Measurements from ENCODE around the gene LMX1B.
"Not testable (repeated sequence)": the region's sequence is repeated elsewhere in the genome, so short reads cannot be mapped to it uniquely, and the experiment has no call there.

The LMX1B gene

DNA sequence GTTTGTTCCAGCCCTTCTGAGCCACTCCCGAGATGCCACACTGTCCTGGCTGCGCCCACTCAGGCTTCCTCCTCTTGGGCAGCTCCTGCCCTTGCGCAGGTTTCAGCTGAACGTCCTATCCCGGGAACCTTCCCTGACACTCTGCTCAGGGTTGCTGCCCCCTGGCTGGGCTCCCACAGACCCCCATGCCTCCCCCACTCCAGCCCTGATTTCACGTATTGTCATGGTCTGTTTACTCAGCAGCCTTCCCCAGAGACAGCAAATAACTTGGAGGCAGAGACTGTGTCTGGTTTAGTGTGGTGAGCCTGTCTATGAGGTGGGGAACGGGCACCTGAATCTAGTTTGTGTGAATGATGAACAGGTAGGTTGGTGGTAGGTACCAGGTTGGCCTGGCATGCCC, 40.4 kb downstream of the LMX1B start:
- TF ChIP-seq, protein P1, sequence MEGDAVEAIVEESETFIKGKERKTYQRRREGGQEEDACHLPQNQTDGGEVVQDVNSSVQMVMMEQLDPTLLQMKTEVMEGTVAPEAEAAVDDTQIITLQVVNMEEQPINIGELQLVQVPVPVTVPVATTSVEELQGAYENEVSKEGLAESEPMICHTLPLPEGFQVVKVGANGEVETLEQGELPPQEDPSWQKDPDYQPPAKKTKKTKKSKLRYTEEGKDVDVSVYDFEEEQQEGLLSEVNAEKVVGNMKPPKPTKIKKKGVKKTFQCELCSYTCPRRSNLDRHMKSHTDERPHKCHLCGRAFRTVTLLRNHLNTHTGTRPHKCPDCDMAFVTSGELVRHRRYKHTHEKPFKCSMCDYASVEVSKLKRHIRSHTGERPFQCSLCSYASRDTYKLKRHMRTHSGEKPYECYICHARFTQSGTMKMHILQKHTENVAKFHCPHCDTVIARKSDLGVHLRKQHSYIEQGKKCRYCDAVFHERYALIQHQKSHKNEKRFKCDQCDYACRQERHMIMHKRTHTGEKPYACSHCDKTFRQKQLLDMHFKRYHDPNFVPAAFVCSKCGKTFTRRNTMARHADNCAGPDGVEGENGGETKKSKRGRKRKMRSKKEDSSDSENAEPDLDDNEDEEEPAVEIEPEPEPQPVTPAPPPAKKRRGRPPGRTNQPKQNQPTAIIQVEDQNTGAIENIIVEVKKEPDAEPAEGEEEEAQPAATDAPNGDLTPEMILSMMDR (IDR thresholded peaks at IDR 0.05), result no peak
- no peaks in the 10 kb centered on the region for H3K4me1 ChIP-seq
- no peak for DNase-seq
- no peaks in the 10 kb centered on the region for H3K9me3 ChIP-seq
- H3K4me3 ChIP-seq, result no peak overlapping the region
- H3K36me3 ChIP-seq, result no peaks in the 10 kb centered on the region
- H3K27ac ChIP-seq, result no peak overlapping the region
- H3K27me3 ChIP-seq, result peaks cover 0 to 60% of the 10 kb centered on the region in 2 donors
- intact Hi-C loops (cut with DNase I; ENCODE audit: low total_unique reads), result no loop called here

DNA sequence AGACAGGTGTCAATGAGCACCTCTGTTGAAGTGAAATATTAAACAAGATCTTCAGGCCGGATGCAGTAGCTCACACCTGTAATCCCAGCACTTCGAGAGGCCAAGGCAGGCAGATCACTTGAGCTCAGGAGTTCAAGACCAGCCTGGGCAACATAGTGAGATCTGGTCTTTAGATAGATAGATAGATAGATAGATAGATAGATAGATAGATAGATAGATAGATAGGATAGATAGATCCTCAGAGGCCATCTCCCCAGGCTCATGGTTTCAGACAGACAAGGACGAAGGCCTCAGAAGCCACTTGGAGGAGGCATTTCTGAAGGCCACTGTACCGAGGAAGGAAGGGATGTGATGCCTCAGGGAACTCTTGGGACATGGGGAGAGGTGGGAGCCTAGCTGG, 42.5 kb downstream of the LMX1B start:
- H3K4me1 ChIP-seq; H3K4me3 ChIP-seq; H3K27ac ChIP-seq; H3K9me3 ChIP-seq; DNase-seq; intact Hi-C loops (cut with DNase I; ENCODE audit: low total_unique reads); H3K36me3 ChIP-seq: not testable (repeated sequence)
- H3K27me3 ChIP-seq, result peaks cover 0 to 55% of the 10 kb centered on the region in 2 donors

DNA sequence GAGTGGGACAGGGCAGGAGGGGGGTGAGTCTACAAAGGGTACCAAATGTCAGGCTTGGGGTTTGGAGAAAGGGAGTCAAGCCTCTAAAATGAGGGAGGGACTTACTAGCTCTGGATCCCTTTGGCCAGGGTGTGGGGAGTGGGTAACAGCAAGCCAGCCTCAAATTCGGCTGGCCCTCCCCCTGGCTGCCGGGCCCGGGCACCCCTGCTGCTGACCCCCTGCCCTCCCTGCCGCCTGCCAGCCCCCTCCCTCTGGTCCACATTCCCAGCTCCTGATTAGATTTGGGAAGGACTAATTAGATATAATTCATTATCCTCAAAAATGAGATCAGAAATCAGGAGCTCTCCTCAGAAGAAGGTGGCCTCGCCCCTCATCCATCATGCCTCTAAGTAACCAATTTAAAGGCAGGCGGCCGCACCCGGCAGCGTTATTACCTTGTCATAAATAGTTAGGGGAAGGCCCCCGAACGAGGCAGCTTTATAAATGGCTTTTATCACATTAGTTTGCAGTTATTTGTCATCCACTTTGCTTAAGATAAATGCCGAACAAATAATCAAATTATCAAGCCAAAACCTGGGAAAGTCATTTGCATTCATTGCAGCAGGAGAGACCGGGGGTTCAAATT, 44.6 kb downstream of the LMX1B start:
- Histone ChIP-seq H3K9me3 (no peaks in the 10 kb centered on the region), H3K27me3 (peaks cover 0 to 54% of the 10 kb centered on the region in 2 donors), H3K4me1 (peaks cover 0 to 19% (median under 1%) of the 10 kb centered on the region in 4 donors), H3K36me3 (no peaks in the 10 kb centered on the region), H3K4me3 (no peak overlapping the region), H3K27ac (no peak overlapping the region)
- TF ChIP-seq, protein P1 (IDR thresholded peaks at IDR 0.05), result no peak
- intact Hi-C loops (cut with DNase I; ENCODE audit: low total_unique reads), result no loop called here
- DNase-seq, result no peak

DNA sequence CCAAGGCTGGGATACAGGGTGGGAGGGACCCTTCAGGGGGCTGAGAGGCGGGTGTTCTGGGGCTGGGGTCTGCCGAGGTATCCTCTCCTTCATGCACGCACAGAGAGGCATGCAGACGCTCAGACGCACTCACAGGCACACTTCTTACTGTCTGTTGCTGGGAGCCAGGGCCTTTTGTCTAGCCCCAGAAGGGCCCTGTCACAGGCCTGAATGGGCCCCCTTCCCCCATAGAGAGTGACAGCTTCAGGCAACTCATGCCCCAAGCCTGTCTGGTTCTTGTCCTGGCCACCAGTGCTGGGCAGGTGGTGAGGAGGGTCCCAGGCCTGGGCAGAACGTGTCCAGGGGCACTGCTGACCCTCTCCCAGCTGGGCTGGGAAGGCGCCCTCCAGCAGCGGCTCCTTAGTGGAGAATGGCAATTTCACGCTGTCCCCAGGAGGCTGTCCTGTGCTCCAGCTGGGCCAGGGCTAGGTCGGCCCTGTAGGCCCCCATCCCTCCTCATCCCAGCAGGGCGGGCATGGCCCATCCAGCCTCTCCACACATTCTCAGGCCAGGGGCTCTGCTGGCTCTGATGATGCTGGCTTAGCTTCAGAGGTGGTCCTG, 45.3 kb downstream of the LMX1B start:
- intact Hi-C loops (cut with DNase I; ENCODE audit: low total_unique reads), result no loop called here
- Histone ChIP-seq H3K36me3 (no peaks in the 10 kb centered on the region), H3K27ac (no peak overlapping the region), H3K4me1 (peaks cover 0 to 26% (median 5%) of the 10 kb centered on the region in 4 donors), H3K4me3 (no peak overlapping the region), H3K27me3 (peaks cover 0 to 54% of the 10 kb centered on the region in 2 donors), H3K9me3 (no peaks in the 10 kb centered on the region)
- TF ChIP-seq, protein P1 (IDR thresholded peaks at IDR 0.05), result no peak
- no peak for DNase-seq

DNA sequence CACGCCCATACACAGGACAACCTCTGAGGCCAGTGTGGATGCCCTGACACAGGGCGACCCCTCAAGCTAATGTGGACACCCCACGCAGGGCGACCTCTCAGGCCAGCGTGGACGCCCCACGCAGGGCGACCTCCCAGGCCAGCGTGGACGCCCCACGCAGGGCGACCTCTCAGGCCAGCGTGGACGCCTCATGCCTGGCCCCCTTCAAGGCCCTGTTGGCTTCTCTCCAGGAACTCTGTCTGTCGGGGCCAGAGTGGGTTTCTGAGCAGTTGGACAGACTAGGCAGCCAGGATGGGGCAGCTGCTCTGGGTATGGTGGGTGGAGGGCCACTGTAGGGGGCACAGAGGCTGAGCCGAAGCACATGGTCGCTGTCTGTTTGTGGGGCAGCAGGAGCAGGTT, 47.4 kb downstream of the LMX1B start:
- DNase-seq, result no peak
- H3K27ac ChIP-seq, result no peak overlapping the region
- H3K36me3 ChIP-seq, result no peaks in the 10 kb centered on the region
- peaks cover 0 to 63% of the 10 kb centered on the region in 2 donors for H3K27me3 ChIP-seq
- TF ChIP-seq, protein P1 (IDR thresholded peaks at IDR 0.05), result no peak
- intact Hi-C loops (cut with DNase I; ENCODE audit: low total_unique reads), result no loop called here
- no peak overlapping the region for H3K4me3 ChIP-seq
- peaks cover 0 to 43% (median 9%) of the 10 kb centered on the region in 4 donors for H3K4me1 ChIP-seq
- no peaks in the 10 kb centered on the region for H3K9me3 ChIP-seq

DNA sequence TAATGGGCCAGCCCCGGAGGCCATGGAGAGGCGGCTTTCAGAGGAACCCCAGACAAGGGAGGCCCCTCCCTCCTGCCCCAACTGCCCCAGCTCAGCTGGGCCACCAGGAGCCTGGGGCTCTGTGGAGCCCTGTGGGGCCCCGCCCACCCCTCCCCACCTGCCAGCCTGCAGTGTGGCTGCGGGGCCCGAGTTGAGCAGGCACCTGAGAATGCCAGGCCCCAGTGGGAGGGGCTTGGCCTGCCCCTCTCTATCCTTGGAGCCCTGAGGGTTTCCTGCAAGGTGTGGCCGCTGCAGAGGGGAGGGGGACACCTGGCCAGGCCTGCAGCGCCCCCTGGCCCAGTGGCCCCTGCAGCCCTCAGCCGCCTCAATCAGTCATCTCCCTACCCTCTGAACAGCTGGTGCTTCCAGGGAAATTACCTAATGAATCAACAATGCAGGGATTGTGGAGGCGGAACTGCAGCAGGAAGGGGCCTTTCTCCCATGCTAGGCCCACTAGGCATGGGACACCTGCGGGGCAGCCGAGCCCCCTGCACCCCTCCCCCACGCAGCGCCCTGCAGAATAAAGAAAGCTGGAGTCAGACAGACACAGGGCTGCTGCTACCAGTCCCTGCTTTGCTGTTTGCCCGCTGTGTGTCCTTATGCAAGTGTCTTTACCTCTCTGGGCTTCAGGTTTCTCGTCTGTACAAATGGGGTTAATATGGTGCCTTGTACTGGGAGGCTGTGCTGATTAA, 48.0 kb downstream of the LMX1B start:
- Histone ChIP-seq H3K27me3 (peaks cover 0 to 63% of the 10 kb centered on the region in 2 donors), H3K36me3 (no peaks in the 10 kb centered on the region), H3K4me1 (peaks cover 0 to 43% (median 9%) of the 10 kb centered on the region in 4 donors), H3K27ac (no peak overlapping the region), H3K9me3 (no peaks in the 10 kb centered on the region), H3K4me3 (no peak overlapping the region)
- intact Hi-C loops (cut with DNase I; ENCODE audit: low total_unique reads), result no loop called here
- TF ChIP-seq, protein P1 (IDR thresholded peaks at IDR 0.05), result no peak
- DNase-seq, result no peak
